Fibroblast of skin of right biceps (primary cell): Measurements from ENCODE around the gene PAGE3.

Experiments
- DNase-seq: peaks from one replicate; pipeline ENCODE4 v3.0.0-alpha.2; 2013

Gene PAGE3

GRCh38 chrX:55264816-55265215, at the start of gene PAGE3:
PAGE3 (minus strand) TSS chrX:55264916; CDS start chrX:55263903, 1,013 bp downstream.
- no peak for DNase-seq

- no peak for DNase-seq
Observed at GRCh38 chrX:55312655-55313054, 47.9 kb upstream of the PAGE3 start.

- no peak for DNase-seq
Observed at GRCh38 chrX:55290963-55291362, 26.2 kb upstream of the PAGE3 start.

GRCh38 chrX:55279832-55280231, 15.1 kb upstream of the PAGE3 start:
- DNase-seq: no peak

- no peak for DNase-seq
Observed at GRCh38 chrX:55260806-55261205, 3.9 kb downstream of the PAGE3 start.

- no peak for DNase-seq
Observed at GRCh38 chrX:55253528-55253927, 11.2 kb downstream of the PAGE3 start.

GRCh38 chrX:55240788-55241340, 23.9 kb downstream of the PAGE3 start:
- no peak for DNase-seq

GRCh38 chrX:55220119-55220794, 44.5 kb downstream of the PAGE3 start, which contains the start of gene PAGE5:
PAGE5 (plus strand) TSS chrX:55220346; CDS start chrX:55221383, 1,037 bp downstream.
- no peak for DNase-seq

GRCh38 chrX:55213381-55213780, 51.3 kb downstream of the PAGE3 start:
- DNase-seq: no peak

GRCh38 chrX:55210931-55211677, 53.6 kb downstream of the PAGE3 start:
- DNase-seq: no peak
